Liver (tissue), 3 donors: ENCODE data around the gene COL4A3.

Source experiments
- CTCF ChIP-seq: fragments of 150-350 bp; IDR thresholded peaks from 2 replicates; pipeline ENCODE4 v1.5.1; 2017; ENCODE audit warnings: improper control_type of control experiment, low read depth, low read length; ENCODE audit not compliant: missing input control
- EGR1 ChIP-seq, 2 donors: IDR thresholded peaks; 2 replicates each; pipeline ENCODE4 v1.6.1; 2016 to 2018; ENCODE audit warnings: antibody characterized with exemption in 2 of 2, low read depth in 2 of 2
- YY1 ChIP-seq: IDR thresholded peaks from 2 replicates; pipeline ENCODE4 v1.6.1; 2016; ENCODE audit warnings: antibody characterized with exemption, mild to moderate bottlenecking
- donor health status: healthy.
- donor health status: healthy.

GRCh38 chr2:227132986-227133385 is 31.4 kb upstream of the COL4A3 start:
- TF ChIP-seq CTCF (no peak), EGR1 (IDR thresholded peaks at IDR 0.05; ENCODE audit: low read depth in 2 of 2) (no peak), YY1 (no peak)
